ENCODE results near the gene CEPT1. TPM values are rescaled to one million over a fixed set of nuclear protein-coding genes. Genes with fewer than 3 reads are reported as not detected.
A peak's percentile ranks its signal among the peaks of the same experiment; 100 is the strongest.

The CEPT1 gene
- total RNA-seq, 3 donors from 2014 or later (not counting 1 experiment from before 2014, with no cell fraction given), result 35.4 to 49.5 (median 40.9) TPM

- Mint-ChIP-seq H3K27ac (peak overlapping the region; percentile 91 to 95), H3K27me3 (ENCODE audit: low read depth in 2 of 2) (no peaks in the 10 kb centered on the region), H3K4me1 (peaks cover 90 to 94% of the 10 kb centered on the region in 2 donors), H3K36me3 (peaks cover 30% of the 10 kb centered on the region), H3K9me3 (no peaks in the 10 kb centered on the region), H3K4me3 (peak overlapping the region; percentile 94)
- DNase-seq, result no peak
- H3K27me3 ChIP-seq (ENCODE audit: control insufficient read depth, insufficient read depth, low read length), result no peaks in the 10 kb centered on the region
- H3K27ac ChIP-seq (ENCODE audit: low read length), result peak overlapping the region; percentile 44
- intact Hi-C loops (cut with micrococcal nuclease), result no loop called here
- H3K4me3 ChIP-seq (ENCODE audit: low read length), result peak overlapping the region; percentile 68
- WGBS (ENCODE audit: insufficient coverage), result 74% methylated on average over 2 of the region's 2 CpGs
- peaks cover 79% of the 10 kb centered on the region for H3K36me3 ChIP-seq (ENCODE audit: control insufficient read depth, insufficient read depth, low read length)
- no peak for TF ChIP-seq CTCF (IDR thresholded peaks at IDR 0.05)
- no peaks in the 10 kb centered on the region for H3K9me3 ChIP-seq (ENCODE audit: control insufficient read depth, insufficient read depth, low read length)
- H3K4me1 ChIP-seq (ENCODE audit: control insufficient read depth, insufficient read depth, low read length), result peaks cover 94% of the 10 kb centered on the region
- ATAC-seq, result no peak
These were observed 56.2 kb downstream of the CEPT1 start for GRCh38 chr1:111196213-111196612.

GRCh38 chr1:111197598-111198284 is 57.7 kb downstream of the CEPT1 start:
- Mint-ChIP-seq H3K36me3 (peaks cover 30% of the 10 kb centered on the region), H3K4me3 (peak overlapping the region; percentile 94), H3K4me1 (peaks cover 90 to 94% of the 10 kb centered on the region in 2 donors), H3K27ac (peak overlapping the region; percentile 91 to 95), H3K9me3 (no peaks in the 10 kb centered on the region), H3K27me3 (ENCODE audit: low read depth in 2 of 2) (no peaks in the 10 kb centered on the region)
- ATAC-seq, result no peak
- Histone ChIP-seq H3K27ac (ENCODE audit: low read length) (peak overlapping the region; percentile 87), H3K36me3 (ENCODE audit: control insufficient read depth, insufficient read depth, low read length) (peaks cover 63% of the 10 kb centered on the region), H3K4me1 (ENCODE audit: control insufficient read depth, insufficient read depth, low read length) (peaks cover 96% of the 10 kb centered on the region), H3K27me3 (ENCODE audit: control insufficient read depth, insufficient read depth, low read length) (no peaks in the 10 kb centered on the region), H3K9me3 (ENCODE audit: control insufficient read depth, insufficient read depth, low read length) (no peaks in the 10 kb centered on the region), H3K4me3 (ENCODE audit: low read length) (peak overlapping the region; percentile 68)
- 19% methylated on average over 6 of the region's 6 CpGs for WGBS (ENCODE audit: insufficient coverage)
- intact Hi-C loops (cut with micrococcal nuclease), result no loop called here
- peak in 1 of 2 donors; percentile 90 for DNase-seq
- TF ChIP-seq CTCF (IDR thresholded peaks at IDR 0.05), result no peak

- H3K27me3 ChIP-seq (ENCODE audit: control insufficient read depth, insufficient read depth, low read length), result no peaks in the 10 kb centered on the region
- peaks cover 53% of the 10 kb centered on the region for H3K36me3 ChIP-seq (ENCODE audit: control insufficient read depth, insufficient read depth, low read length)
- Mint-ChIP-seq H3K27me3 (ENCODE audit: low read depth in 2 of 2) (no peaks in the 10 kb centered on the region), H3K4me1 (peaks cover 89 to 90% of the 10 kb centered on the region in 2 donors), H3K27ac (peak overlapping the region; percentile 91 to 95), H3K9me3 (no peaks in the 10 kb centered on the region), H3K36me3 (peaks cover 25% of the 10 kb centered on the region), H3K4me3 (peak overlapping the region; percentile 94)
- intact Hi-C loops (cut with micrococcal nuclease), result no loop called here
- ATAC-seq (no peak), DNase-seq (peak in 1 of 2 donors; percentile 18)
- 31% methylated on average over 5 of the region's 5 CpGs for WGBS (ENCODE audit: insufficient coverage)
- TF ChIP-seq CTCF (IDR thresholded peaks at IDR 0.05), result no peak
- peaks cover 96% of the 10 kb centered on the region for H3K4me1 ChIP-seq (ENCODE audit: control insufficient read depth, insufficient read depth, low read length)
- H3K27ac ChIP-seq (ENCODE audit: low read length), result peak overlapping the region; percentile 87
- no peaks in the 10 kb centered on the region for H3K9me3 ChIP-seq (ENCODE audit: control insufficient read depth, insufficient read depth, low read length)
- H3K4me3 ChIP-seq (ENCODE audit: low read length), result peak overlapping the region; percentile 68
These were observed 58.8 kb downstream of the CEPT1 start for GRCh38 chr1:111198836-111199235.

All from natural killer cell (primary cell).